Tongue (tissue), 2 donors: Measurements from ENCODE around the gene GCC1. TPM values are rescaled to one million over a fixed set of nuclear protein-coding genes. Genes with fewer than 3 reads are reported as not detected.
A peak's percentile ranks its signal among the peaks of the same experiment; 100 is the strongest.

ENCODE experiments used
- DNase-seq: peaks from one replicate; pipeline ENCODE4 v3.0.0-alpha.2; 2015
- total RNA-seq: library from RNA; depleted of rRNA; stranded (reverse); fragments of >200 nt; gene quantifications from one replicate; pipeline ENCODE4 v1.2.3, GENCODE V29; 2014

The GCC1 gene, protein sequence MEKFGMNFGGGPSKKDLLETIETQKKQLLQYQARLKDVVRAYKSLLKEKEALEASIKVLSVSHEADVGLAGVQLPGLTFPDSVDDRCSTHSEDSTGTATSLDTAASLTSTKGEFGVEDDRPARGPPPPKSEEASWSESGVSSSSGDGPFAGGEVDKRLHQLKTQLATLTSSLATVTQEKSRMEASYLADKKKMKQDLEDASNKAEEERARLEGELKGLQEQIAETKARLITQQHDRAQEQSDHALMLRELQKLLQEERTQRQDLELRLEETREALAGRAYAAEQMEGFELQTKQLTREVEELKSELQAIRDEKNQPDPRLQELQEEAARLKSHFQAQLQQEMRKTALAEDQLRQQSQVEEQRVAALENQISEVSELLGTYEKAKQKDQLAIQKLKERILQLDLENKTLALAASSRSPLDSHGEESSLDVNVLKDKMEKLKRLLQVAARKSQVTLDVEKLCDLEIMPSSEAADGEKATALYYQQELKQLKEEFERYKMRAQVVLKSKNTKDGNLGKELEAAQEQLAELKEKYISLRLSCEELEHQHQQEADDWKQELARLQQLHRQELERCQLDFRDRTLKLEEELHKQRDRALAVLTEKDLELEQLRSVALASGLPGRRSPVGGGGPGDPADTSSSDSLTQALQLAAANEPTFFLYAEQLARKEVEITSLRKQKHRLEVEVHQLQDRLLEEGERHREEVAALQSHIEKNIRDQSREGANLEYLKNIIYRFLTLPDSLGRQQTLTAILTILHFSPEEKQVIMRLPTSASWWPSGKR
- 12.7 TPM for total RNA-seq

DNA sequence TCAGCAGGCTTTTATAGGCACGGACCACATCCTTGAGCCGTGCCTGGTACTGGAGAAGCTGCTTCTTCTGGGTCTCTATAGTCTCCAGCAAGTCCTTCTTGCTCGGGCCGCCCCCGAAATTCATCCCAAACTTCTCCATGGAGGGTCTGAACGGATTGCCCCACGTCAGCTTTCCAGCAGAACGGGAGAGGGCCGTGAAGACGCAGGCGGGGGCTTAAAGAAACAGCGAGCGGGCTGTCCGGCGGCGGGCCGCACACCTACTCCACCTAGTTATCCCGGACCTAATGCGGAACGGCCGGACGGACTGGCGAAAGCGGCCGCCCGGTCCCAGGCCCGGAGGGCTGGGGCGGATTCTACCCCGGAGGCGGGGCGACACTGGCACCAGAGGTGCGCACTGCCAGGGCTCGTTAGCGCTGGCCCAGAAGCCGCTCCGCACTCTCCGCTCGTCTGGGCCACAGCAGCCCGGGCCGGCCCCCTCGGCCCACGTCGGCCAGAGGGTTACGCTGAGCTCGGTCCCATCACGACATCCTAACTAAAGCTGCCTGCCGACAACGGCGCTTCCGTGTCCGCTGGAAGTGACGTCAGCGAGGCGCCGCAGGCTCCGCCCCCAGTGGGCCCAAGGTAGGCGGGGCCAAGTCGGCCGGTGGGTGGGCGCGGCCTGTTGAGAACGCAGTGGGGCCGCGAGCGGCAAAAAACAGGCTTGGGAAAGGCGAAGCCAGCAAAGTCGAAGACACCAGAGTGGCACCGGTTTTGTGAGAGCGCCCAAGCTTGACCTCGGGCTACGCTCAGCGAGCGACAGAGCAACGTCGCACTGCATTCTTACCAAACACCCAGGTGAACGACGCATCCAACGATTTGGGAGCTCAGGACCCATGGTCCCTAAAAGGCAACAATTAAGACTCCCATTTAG lies at the start of gene GCC1:
TSS of gene GCC1 (minus strand) at position 553 of the 910 bp plus-strand sequence. CDS start at position 139, 414 bp downstream.
- peak; percentile 95 for DNase-seq

DNA sequence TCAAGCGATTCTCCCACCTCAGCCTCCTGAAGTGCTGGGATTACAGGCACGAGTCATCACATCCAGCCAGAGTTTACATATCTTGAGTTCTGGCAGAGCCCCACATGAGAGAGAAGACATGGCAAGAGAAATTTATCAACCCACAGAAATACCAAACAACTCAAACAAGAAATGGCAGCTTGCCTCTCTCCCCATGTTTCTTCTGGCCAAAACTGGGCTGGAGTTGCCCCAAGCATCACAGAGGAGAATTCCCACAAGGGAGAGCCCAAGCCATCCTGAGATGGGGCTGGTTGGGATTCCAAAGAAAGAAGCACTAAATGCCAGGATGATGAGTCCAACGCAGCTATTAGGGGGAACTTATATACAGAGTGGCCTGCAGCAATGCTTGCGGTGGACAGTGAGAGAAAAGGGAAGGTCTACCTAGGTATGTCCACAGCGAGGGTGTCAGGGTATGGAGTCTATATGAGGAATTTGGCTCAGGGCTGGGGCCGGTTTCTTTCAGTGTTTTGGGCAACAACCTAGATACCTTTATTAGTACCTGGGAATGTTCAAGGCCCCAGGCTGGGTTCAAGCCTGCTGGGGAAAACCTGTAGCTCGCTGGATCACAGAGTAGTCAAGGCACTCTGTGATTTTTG lies 47.0 kb upstream of the GCC1 start:
- no peak for DNase-seq

DNA sequence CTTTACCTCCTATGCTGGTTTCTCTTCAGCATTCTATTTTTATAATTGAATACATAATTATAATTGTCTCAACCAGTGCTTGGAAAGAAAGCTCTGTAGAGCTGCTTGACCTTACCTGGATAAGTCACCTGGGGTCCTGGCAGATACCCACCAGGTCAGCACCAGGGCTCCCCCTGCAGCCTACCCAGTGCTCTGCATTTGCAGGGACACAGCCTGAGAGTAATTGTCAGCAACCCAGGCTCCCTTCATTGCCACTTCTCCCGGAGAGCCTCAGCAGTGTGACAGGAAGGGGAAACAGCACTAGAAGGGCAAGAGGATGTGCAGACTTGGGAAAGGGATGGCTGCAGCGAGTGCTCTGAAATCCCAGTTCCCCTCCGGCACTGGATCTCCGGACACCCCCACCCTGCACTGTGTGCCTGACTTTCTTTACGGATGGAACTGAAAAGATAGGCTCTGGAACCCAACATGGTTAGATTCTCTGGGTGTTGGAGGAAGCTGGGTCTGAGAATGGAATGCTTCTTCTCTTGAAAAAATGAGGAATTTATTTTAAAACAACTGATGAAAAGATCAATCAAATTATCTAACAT lies 44.0 kb upstream of the GCC1 start:
- no peak for DNase-seq

DNA sequence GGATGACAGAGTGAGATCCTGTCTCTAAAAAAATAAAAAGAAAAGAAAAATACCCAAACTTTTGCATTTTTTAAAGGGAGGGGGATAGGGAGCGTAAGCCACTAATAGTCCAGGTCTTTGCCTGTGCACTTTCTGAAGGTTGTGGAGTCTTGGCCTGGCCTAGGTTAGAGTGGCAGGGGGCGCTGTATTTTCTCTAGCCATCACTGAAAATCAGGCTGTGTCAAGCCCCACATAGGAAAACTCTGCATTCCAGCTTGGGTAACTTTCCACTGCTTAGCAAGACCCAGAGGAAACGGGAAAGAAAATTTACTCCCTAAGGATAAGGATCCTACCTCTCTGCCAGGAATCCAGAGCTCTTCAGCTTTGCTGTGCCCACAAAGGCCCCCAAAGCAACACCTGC lies 43.0 kb upstream of the GCC1 start:
- DNase-seq, result no peak

DNA sequence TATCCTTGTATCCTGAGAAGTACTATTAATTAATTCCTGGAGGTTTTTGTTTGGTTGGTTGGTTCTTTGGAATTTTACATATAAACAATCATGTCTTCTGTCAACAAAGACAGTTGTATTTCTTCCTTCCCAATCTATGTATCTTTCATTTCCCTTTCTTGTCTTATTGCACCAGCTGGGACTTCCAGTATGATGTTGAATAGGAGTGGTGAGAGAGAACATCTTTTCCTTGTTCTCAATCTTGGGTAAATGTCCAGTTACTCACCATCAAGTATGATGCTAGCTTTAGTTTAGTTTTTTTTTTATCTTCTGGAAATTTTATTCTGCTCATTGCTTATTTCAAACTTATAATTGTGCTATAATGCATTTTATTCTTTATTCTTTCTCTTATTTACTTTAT lies 39.9 kb upstream of the GCC1 start:
- no peak for DNase-seq

DNA sequence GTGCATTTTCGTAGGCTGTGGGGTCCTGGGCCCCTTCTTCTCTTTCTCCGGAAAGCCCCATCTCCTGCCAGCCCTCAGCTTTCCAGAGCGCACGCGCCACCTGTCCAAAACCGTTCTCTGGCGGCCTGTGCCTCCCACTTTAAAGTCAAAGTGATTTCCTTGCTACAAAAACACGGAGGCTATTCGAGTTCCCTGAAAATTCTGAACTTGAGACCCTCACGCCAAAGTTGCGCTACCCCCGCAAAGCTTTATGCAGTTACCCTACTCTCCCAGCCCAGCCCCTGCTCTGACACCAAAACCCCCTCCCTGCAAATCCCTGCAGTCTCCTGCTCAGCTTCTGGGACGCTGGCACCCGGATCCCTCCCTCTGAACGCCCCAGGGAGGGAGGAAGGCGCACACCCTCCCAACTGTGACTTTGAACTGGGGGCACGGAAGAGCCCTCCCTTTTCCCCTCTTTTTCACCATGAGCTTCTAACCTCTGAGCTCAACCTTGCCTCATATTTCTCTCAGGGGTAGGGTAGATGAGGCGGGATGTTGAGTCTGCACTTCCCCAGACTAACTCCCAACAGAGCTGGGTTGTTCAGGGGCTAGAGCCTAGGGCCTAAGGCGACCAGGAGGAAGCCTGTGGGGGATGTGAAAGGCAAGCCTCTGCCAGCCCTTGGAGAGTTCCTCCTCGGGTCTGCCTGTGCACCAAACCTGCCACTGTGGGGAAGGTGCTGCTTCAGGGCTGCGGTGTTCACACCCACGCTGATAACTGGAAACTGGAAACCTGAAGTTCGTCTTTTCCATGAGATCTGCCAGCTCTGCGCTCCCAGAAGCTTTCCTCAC lies 35.2 kb upstream of the GCC1 start:
- no peak for DNase-seq

DNA sequence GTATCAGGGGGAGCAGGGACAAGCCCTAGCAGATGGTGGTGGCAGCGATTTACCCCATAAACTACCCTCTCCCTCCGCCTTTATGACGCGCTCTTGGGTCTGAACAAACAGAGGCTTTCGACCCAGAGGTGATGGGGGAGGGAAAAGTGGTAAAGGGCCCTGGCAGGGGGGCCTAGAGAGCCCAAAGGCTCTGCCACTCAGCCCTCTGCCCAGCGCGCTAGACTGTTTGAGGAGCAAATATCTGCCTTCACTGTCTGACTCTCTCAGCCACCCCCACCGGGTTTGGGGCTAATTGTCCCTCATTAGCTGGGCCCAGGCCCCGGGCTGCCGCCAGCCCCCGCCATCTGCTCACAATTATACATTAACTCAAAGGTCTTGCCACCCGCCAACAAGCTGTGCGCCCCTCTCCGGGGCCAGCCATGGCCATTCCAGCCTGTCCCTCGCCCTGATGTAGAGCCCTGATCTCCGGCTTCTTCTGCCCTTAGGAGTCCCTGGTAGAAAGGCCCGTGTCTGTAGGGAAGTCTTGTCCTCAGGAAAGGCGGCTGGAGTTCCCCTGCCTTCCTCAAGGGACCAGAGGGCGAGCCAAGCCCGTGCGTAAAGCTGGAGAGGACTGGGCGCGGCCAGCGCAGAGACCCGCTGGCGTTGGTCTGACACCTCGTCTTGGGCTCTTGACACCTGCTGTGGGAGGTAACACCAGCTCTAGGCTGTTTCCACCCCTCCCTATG lies 34.4 kb upstream of the GCC1 start:
- no peak for DNase-seq

DNA sequence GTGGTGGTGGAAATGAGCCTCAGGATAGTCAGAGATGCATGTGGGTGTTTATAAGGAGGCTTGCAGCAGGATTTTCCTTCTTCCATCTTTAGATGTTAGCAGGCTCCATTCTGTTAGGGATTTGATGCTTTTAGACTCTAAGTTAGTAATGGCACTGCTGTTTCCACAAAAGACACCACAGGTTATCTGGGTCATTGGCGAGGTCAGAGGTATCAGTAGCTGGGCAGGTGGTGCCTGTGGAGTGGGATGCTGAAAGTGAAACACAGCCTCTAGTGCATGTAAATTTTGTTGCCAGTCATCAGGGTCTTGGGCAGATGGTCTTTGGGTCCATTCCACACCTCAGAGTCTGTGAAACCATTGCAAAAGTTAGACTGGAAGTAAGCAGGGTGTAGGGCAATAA lies 33.4 kb upstream of the GCC1 start:
- no peak for DNase-seq

DNA sequence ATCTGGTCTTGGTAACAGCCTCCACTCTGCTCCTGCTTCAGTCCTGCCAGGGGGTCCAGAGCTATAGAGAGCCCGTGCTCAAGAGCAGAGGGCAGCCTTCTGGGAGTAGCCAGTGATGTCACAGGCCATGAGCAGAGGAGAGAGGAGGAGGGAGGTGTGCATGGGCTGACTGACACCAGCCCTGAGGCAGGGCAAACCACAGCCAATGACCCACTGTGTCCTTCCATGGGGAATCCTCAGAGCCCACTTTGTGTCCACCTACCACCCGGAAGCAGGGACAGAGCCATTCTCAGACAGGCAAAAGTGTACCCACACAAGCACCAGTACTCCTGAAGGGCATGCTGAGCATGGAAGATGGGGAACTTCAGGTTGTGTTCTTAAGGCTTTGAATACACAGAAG lies 32.6 kb upstream of the GCC1 start, which contains the start of gene PAX4:
TSS of gene PAX4 (minus strand) at position 101 of the 400 bp plus-strand sequence. CDS start 2,214 bp downstream, outside the sequence.
- DNase-seq, result no peak

DNA sequence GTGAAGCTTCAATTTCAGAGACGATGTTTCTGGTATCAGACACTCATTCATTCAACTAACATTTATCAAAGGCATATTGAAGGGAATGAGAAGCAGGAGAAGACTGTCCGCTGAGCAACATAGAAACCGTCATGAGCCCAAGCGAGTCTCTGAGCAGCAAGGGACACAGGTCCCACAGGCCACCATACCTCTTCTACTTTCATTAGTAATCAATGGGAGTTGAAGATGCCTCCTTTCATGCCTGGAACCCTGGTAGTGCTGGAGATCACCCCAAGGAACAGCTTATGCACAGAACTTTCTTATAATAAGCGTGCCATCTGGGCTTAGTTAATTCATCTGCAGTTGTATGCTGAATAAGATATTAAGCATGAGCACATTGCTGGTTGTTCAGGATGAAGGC lies 31.3 kb upstream of the GCC1 start:
- DNase-seq, result no peak

DNA sequence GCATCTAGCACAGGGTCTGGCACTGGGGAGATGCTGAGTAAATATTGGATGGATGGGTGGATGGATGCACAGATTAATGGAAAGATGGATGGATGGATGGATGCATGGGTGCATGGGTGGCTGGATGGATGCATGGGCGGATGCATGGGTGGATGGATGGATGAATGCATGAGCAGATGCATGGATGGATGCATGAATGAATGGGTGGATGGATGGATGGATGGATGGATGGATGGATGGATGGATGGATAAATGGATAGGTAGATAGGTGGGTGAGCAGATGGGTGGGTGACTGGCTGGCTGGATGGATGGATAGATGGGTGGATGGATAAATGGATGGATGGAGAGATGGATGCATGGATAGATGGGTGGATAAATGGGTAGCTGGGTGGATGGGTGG lies 26.9 kb upstream of the GCC1 start:
- DNase-seq, result no peak

DNA sequence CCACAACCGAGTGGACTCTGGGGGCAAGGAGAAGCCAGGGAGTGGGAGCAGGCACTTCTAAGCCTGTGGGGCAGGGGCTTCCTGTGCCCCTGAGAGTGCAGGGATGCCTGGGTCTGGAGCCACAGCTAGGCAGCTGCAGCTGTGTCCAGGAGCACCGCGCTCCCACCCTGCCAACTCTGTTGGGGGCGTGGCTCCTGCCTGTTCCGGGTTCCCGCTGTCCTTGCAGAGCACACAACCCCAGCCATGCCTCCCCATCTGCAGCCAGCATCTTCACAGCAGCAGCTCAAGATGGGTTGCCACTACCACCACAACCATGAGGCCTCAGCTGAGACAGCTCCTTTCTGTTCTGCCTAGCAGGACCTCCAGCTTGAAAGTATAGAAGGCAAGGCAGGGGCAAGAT lies 23.9 kb upstream of the GCC1 start:
- no peak for DNase-seq

DNA sequence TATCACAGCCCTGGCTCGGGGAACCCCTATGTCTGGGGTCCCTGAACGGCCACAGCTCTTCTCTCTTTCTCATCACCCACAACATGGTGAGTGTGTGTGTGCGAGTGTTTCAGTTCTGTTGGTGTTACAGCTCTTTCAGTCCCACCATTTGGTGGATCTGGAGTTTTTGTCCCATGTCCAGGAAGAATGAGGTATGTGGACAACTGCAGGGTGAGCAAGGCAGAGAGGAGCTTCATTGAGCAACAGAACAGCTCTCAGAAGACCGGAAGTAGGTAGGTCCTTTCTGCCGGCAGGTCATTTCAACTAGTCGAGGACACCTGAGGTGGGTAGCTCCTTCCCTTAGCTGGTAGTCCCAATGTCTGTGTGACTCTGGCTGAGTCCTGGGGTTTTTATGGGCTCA lies 23.1 kb upstream of the GCC1 start:
- no peak for DNase-seq

DNA sequence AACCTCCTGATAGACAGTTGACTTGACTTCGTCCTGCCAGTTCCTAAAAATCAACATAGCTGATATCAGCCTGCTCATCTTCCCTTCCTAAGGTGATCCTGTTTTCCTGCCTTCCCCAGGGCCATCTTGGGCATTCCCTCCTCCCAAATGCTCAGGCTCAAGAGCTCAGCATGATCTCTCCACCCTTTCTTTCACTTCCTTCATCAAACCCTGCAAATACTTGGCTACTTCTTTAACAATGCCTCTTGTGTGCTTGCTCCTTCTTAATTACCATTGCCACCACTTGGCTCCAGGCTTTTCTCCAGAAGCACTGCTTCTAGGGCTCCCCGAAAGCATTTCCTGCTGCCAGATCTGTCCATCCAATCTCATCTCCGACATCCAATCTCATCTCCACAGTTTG lies 15.5 kb upstream of the GCC1 start:
- no peak for DNase-seq

DNA sequence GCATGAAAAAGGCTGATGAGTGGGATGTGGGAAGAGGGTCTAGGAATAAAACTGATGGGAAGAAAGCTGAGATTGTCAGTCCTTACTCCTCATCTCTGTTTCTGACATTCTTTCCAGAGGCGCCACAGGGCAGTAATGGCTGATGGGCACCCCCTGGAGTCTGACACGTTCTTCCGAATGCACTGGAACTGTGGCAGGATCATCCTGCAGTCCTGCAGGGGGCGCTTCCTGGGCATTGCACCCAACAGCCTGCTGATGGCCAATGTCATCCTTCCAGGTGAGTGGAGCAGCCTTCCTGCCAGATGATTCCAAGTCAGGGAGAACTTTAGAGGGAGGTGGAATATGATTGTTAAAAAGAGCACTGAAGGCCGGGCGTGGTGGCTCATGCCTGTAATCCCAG lies 12.9 kb upstream of the GCC1 start:
- DNase-seq, result no peak

DNA sequence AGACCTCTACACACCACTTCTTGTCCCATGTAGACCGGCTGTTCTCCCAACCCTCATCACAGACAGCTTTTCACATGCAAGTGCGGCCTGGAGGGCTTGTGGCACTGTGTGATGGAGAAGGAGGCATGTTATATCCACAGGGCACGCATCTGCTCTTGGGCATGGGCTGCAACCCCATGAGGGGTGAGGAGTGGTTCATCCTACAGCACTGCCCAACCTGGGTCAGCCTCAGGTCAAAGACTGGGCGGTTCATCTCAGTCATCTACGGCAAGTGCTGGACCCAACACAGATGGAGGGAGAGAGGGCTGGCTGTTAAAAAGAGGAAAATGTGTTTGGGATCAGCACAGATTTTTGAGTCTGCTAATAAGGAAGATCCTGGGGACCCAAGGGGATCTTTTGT lies 10.3 kb upstream of the GCC1 start:
- no peak for DNase-seq

DNA sequence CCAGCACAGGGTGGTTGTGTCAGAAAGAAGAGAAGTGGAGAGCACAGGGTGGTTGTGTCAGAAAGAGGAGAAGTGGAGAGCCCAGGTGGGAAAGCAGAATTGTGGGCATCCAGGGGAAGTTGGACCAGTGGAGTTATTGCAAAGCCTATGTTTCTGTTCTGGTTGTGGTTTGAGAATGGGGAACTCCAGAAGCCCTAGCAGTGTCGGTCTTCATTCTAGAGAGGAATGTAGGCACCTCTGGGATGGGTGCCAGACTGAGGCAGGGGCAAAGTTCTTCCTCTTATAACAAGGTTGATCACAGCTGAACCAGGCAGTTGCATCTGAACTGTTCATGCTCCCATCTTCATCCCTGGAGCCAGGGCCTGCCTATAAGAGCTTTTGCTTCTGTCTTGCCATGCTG lies 9.1 kb upstream of the GCC1 start:
- DNase-seq, result no peak

DNA sequence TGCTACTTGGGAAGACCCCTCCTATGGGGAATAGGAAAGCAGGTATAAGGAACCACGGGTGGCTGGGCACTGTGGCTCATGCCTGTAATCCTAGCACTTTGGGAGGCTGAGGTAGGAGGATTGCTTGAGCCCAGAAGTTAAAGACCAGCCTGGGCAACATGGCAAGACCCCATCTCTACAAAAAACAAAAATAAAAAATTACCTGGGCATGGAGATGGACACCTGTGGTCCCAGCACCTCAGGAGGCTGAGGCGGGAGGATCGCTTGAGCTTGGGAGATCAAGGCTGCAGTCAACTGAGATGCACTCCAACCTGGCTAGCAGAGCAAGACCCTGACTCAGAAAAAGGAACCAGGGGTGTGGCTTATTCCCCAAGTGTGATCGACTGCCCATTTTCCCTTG lies 7.2 kb upstream of the GCC1 start:
- DNase-seq, result no peak

DNA sequence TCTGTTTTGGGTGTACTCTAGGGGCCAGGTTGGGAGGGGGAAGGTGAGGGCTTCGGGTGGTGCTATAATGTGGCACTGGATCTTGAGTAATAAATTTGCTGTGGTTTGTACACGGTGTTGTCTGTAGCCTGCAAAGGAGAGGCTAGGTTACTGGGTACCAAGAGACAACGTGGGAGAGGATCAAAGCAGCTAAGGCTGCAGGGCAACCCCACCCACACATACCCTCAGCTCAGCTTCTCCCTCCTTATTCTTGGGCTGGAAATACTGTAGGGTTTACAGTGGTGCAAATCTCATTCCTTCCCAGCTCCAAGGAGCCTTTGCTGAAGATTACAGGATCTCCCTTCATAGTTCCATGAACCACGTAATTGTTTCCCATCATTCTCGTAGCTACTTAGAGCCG lies 6.2 kb upstream of the GCC1 start:
- DNase-seq, result no peak

DNA sequence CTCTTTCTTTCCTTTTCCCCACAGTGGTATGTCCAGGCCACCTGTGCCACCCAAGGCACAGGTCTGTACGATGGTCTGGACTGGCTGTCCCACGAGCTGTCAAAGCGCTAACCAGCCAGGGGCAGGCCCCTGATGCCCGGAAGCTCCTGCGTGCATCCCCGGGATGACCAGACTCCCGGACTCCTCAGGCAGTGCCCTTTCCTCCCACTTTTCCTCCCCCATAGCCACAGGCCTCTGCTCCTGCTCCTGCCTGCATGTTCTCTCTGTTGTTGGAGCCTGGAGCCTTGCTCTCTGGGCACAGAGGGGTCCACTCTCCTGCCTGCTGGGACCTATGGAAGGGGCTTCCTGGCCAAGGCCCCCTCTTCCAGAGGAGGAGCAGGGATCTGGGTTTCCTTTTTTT lies 5.8 kb upstream of the GCC1 start:
- DNase-seq, result no peak
